ENCODE results near the gene RBM8A.

DNA sequence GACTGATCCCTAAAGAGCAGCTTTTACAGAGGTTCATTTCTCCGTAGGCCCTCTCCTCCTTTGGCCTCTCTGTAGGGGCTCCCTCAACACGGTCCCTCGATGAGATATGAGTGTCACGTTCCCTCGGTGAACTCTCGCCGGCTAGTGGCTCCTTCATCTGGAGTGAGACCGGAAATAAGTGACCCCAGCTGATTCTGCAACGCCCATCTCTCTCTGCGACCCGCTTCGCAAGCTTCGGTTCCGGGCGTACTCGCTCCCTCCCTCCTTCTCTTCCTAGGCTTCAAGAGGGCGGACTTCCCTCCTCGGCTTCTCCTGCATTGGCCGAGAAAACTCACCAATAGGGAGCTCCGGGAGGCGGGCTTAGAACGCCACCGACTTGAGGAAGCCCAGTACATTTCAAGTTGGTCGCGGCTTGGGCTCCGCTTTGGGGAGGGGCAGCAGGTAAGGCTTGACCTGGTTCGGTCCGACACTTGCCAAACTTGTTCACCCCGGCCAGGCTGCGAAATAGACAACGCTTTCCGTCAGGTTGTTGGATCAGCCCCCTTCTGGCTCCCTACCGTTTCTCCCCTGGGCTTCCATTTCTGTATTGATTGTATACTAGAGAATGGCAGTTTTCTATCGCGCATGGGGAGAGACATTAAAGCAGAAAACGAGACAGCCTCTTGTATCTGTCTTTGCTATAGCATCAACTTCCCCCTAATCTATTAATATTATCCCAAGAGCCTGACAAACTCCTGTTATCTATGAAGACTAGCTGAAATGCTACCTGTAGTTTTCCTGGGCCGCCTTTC lies 37.2 kb upstream of the RBM8A start, which contains the start of the genes ANKRD34A and POLR3GL:
- TF ChIP-seq, protein P1, sequence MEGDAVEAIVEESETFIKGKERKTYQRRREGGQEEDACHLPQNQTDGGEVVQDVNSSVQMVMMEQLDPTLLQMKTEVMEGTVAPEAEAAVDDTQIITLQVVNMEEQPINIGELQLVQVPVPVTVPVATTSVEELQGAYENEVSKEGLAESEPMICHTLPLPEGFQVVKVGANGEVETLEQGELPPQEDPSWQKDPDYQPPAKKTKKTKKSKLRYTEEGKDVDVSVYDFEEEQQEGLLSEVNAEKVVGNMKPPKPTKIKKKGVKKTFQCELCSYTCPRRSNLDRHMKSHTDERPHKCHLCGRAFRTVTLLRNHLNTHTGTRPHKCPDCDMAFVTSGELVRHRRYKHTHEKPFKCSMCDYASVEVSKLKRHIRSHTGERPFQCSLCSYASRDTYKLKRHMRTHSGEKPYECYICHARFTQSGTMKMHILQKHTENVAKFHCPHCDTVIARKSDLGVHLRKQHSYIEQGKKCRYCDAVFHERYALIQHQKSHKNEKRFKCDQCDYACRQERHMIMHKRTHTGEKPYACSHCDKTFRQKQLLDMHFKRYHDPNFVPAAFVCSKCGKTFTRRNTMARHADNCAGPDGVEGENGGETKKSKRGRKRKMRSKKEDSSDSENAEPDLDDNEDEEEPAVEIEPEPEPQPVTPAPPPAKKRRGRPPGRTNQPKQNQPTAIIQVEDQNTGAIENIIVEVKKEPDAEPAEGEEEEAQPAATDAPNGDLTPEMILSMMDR (IDR thresholded peaks at IDR 0.05): peak in 1 of 6 experiments; percentile 14
- TF ChIP-seq POLR2A (IDR thresholded peaks at IDR 0.05): peak; percentile 81 to 94

Data from Peyer's patch (tissue), 4 donors.